Neuron (in vitro differentiated cells): ENCODE results near the gene DNAH3.
"Not testable (repeated sequence)": the region's sequence is repeated elsewhere in the genome, so short reads cannot be mapped to it uniquely, and the experiment has no call there.

Source experiments
- H2AFZ ChIP-seq: one replicate; pipeline ENCODE4 v1.6.1; 2013; ENCODE audit warnings: low read depth, mild to moderate bottlenecking, inconsistent platforms, low read length, moderate library complexity
- H3K27me3 ChIP-seq: one replicate; pipeline ENCODE4 v1.6.1; 2013; ENCODE audit warnings: low read length; ENCODE audit not compliant: insufficient read depth
- H3K36me3 ChIP-seq: one replicate; pipeline ENCODE4 v1.6.1; 2013; ENCODE audit warnings: low read length; ENCODE audit not compliant: insufficient read depth
- H3K4me1 ChIP-seq: one replicate; pipeline ENCODE4 v1.6.1; 2013; ENCODE audit warnings: low read length; ENCODE audit not compliant: insufficient read depth
- H3K4me3 ChIP-seq: 2 replicates; pipeline ENCODE4 v1.5.1; 2013; ENCODE audit warnings: mild to moderate bottlenecking, low read length, moderate library complexity
- H3K9me3 ChIP-seq: one replicate; pipeline ENCODE4 v1.6.1; 2013; ENCODE audit warnings: low read length

Gene DNAH3

GRCh38 chr16:21150375-21151001, at the start of gene DNAH3:
Gene DNAH3, minus strand, starts transcription at chr16:21150846. Its CDS starts 527 bp downstream, at chr16:21150319.
- Histone ChIP-seq H2AFZ (no peak within 1 kb of the TSS), H3K9me3 (no peaks in the 10 kb centered on the region), H3K4me1 (no peaks in the 10 kb centered on the region), H3K4me3 (no peak within 1 kb of the TSS), H3K27me3 (no peaks in the 10 kb centered on the region), H3K36me3 (no peaks in the 10 kb centered on the region)

- Histone ChIP-seq H3K27me3 (no peaks in the 10 kb centered on the region), H3K36me3 (no peaks in the 10 kb centered on the region), H3K9me3 (no peaks in the 10 kb centered on the region), H3K4me3 (no peak overlapping the region), H3K4me1 (no peaks in the 10 kb centered on the region), H2AFZ (no peak overlapping the region)
Measured at GRCh38 chr16:21199607-21200218, 49.1 kb upstream of the DNAH3 start.

- Histone ChIP-seq H3K27me3 (no peaks in the 10 kb centered on the region), H2AFZ (no peak overlapping the region), H3K9me3 (no peaks in the 10 kb centered on the region), H3K4me1 (no peaks in the 10 kb centered on the region), H3K36me3 (no peaks in the 10 kb centered on the region), H3K4me3 (no peak overlapping the region)
Measured at GRCh38 chr16:21197621-21198020, 47.0 kb upstream of the DNAH3 start.

- H3K4me3 ChIP-seq, result no peak overlapping the region
- H3K4me1 ChIP-seq, result no peaks in the 10 kb centered on the region
- no peaks in the 10 kb centered on the region for H3K9me3 ChIP-seq
- no peak overlapping the region for H2AFZ ChIP-seq
- H3K27me3 ChIP-seq, result no peaks in the 10 kb centered on the region
- no peaks in the 10 kb centered on the region for H3K36me3 ChIP-seq
Measured at GRCh38 chr16:21197112-21197511, 46.5 kb upstream of the DNAH3 start.

GRCh38 chr16:21195330-21195729, 44.7 kb upstream of the DNAH3 start:
- not testable (repeated sequence) for H2AFZ ChIP-seq, H3K4me3 ChIP-seq, H3K36me3 ChIP-seq, H3K27me3 ChIP-seq, H3K9me3 ChIP-seq, H3K4me1 ChIP-seq

GRCh38 chr16:21194771-21195301, 44.2 kb upstream of the DNAH3 start:
- Histone ChIP-seq H3K4me3 (no peak overlapping the region), H3K9me3 (no peaks in the 10 kb centered on the region), H3K4me1 (no peaks in the 10 kb centered on the region), H2AFZ (no peak overlapping the region), H3K27me3 (no peaks in the 10 kb centered on the region), H3K36me3 (no peaks in the 10 kb centered on the region)

GRCh38 chr16:21192991-21193390, 42.3 kb upstream of the DNAH3 start:
- no peaks in the 10 kb centered on the region for H3K9me3 ChIP-seq
- no peak overlapping the region for H3K4me3 ChIP-seq
- H3K4me1 ChIP-seq, result no peaks in the 10 kb centered on the region
- H3K27me3 ChIP-seq, result no peaks in the 10 kb centered on the region
- H2AFZ ChIP-seq, result no peak overlapping the region
- no peaks in the 10 kb centered on the region for H3K36me3 ChIP-seq

GRCh38 chr16:21190599-21190998, 40.0 kb upstream of the DNAH3 start:
- no peaks in the 10 kb centered on the region for H3K9me3 ChIP-seq
- no peak overlapping the region for H2AFZ ChIP-seq
- no peaks in the 10 kb centered on the region for H3K4me1 ChIP-seq
- no peaks in the 10 kb centered on the region for H3K36me3 ChIP-seq
- H3K27me3 ChIP-seq, result no peaks in the 10 kb centered on the region
- H3K4me3 ChIP-seq, result no peak overlapping the region

GRCh38 chr16:21190013-21190412, 39.4 kb upstream of the DNAH3 start:
- Histone ChIP-seq H3K36me3 (no peaks in the 10 kb centered on the region), H3K4me1 (no peaks in the 10 kb centered on the region), H3K27me3 (no peaks in the 10 kb centered on the region), H3K4me3 (no peak overlapping the region), H3K9me3 (no peaks in the 10 kb centered on the region), H2AFZ (no peak overlapping the region)

GRCh38 chr16:21189311-21189710, 38.7 kb upstream of the DNAH3 start:
- no peak overlapping the region for H3K4me3 ChIP-seq

GRCh38 chr16:21186326-21186691, 35.7 kb upstream of the DNAH3 start:
- Histone ChIP-seq H3K4me3 (no peak overlapping the region), H3K27me3 (no peaks in the 10 kb centered on the region), H2AFZ (no peak overlapping the region), H3K9me3 (peaks cover 6% of the 10 kb centered on the region), H3K4me1 (no peaks in the 10 kb centered on the region), H3K36me3 (peaks cover 3% of the 10 kb centered on the region)

More at GRCh38 chr16:21189311-21189710, 38.7 kb upstream of the DNAH3 start:
- Histone ChIP-seq H3K4me1 (no peaks in the 10 kb centered on the region), H3K27me3 (no peaks in the 10 kb centered on the region), H3K36me3 (no peaks in the 10 kb centered on the region), H3K9me3 (no peaks in the 10 kb centered on the region), H2AFZ (no peak overlapping the region)

GRCh38 chr16:21185659-21186325, 35.1 kb upstream of the DNAH3 start:
- Histone ChIP-seq H3K4me3 (no peak overlapping the region), H3K9me3 (peaks cover 9% of the 10 kb centered on the region), H3K27me3 (no peaks in the 10 kb centered on the region), H3K36me3 (peaks cover 5% of the 10 kb centered on the region), H2AFZ (no peak overlapping the region), H3K4me1 (no peaks in the 10 kb centered on the region)

- Histone ChIP-seq H3K4me3 (no peak overlapping the region), H3K4me1 (no peaks in the 10 kb centered on the region), H3K36me3 (peaks cover 5% of the 10 kb centered on the region), H2AFZ (no peak overlapping the region), H3K27me3 (no peaks in the 10 kb centered on the region), H3K9me3 (peaks cover 10% of the 10 kb centered on the region)
Measured at GRCh38 chr16:21184834-21185233, 34.2 kb upstream of the DNAH3 start.
